ENCODE data around the gene CNTNAP2. TPM values are rescaled to one million over a fixed set of nuclear protein-coding genes. Genes with fewer than 3 reads are reported as not detected.

Gene CNTNAP2
- total and polyA plus RNA-seq, 2 experiments from 2014 or later: not detected

- H3K27me3 ChIP-seq (replicated peaks; ENCODE audit: insufficient read depth): no peaks in the 10 kb centered on the region
- no peak for DNase-seq
- H3K9me3 ChIP-seq (ENCODE audit: low read depth): no peaks in the 10 kb centered on the region
- TF ChIP-seq EZH2 (IDR thresholded peaks at IDR 0.05; ENCODE audit: insufficient read depth, poor library complexity, severe bottlenecking) (no peak), EZH2phosphoT487 (IDR thresholded peaks at IDR 0.05; ENCODE audit: insufficient read depth, low read depth) (no peak)
- H3K9me2 ChIP-seq (ENCODE audit: insufficient read depth): no peaks in the 10 kb centered on the region
- H3K27ac ChIP-seq: no peak overlapping the region
- no peaks in the 10 kb centered on the region for H3K79me2 ChIP-seq (ENCODE audit: insufficient read depth)
- H2AFZ ChIP-seq: no peak overlapping the region
- no peaks in the 10 kb centered on the region for H4K20me1 ChIP-seq (ENCODE audit: insufficient read depth)
- 2 to 8% methylated on average over 2 of the region's 2 CpGs for WGBS, 2 experiments (ENCODE audit: low coverage in 1 of 2, low lambda C conversion rate in 2 of 2, missing lambda C conversion rate in 2 of 2)
- H3K9ac ChIP-seq: no peak overlapping the region
- no peaks in the 10 kb centered on the region for H3F3A ChIP-seq (ENCODE audit: insufficient read depth)
- H3K4me3 ChIP-seq: no peak overlapping the region
- no peaks in the 10 kb centered on the region for H3K36me3 ChIP-seq (ENCODE audit: low read depth)
- H3K4me2 ChIP-seq (ENCODE audit: unreplicated experiment): no peak overlapping the region
- no peaks in the 10 kb centered on the region for H3K4me1 ChIP-seq (ENCODE audit: insufficient read depth)
- in situ Hi-C loops (cut with MboI): no loop called here
Observed at GRCh38 chr7:146544748-146545147, 428.1 kb downstream of the CNTNAP2 start.

- Histone ChIP-seq H3K79me2 (ENCODE audit: insufficient read depth) (no peaks in the 10 kb centered on the region), H3K9me3 (ENCODE audit: low read depth) (peaks cover under 1% of the 10 kb centered on the region), H3K4me3 (no peak overlapping the region), H2AFZ (no peak overlapping the region), H3K27ac (no peak overlapping the region), H3K4me2 (ENCODE audit: unreplicated experiment) (no peak overlapping the region), H4K20me1 (ENCODE audit: insufficient read depth) (no peaks in the 10 kb centered on the region), H3K36me3 (ENCODE audit: low read depth) (no peaks in the 10 kb centered on the region), H3K27me3 (replicated peaks; ENCODE audit: insufficient read depth) (no peaks in the 10 kb centered on the region), H3K9ac (no peak overlapping the region), H3K9me2 (ENCODE audit: insufficient read depth) (no peaks in the 10 kb centered on the region), H3F3A (ENCODE audit: insufficient read depth) (no peaks in the 10 kb centered on the region), H3K4me1 (ENCODE audit: insufficient read depth) (no peaks in the 10 kb centered on the region)
- DNase-seq: no peak
- TF ChIP-seq EZH2phosphoT487 (IDR thresholded peaks at IDR 0.05; ENCODE audit: insufficient read depth, low read depth): no peak
- no peak for TF ChIP-seq EZH2 (IDR thresholded peaks at IDR 0.05; ENCODE audit: insufficient read depth, poor library complexity, severe bottlenecking)
- in situ Hi-C loops (cut with MboI): no loop called here
- WGBS, 2 experiments (ENCODE audit: low coverage in 1 of 2, low lambda C conversion rate in 2 of 2, missing lambda C conversion rate in 2 of 2): 0 to 4% methylated on average over 1 of the region's 1 CpG
Observed at GRCh38 chr7:146548816-146549215, 432.2 kb downstream of the CNTNAP2 start.

- no peak overlapping the region for H2AFZ ChIP-seq
- no peaks in the 10 kb centered on the region for H4K20me1 ChIP-seq (ENCODE audit: insufficient read depth)
- H3K27ac ChIP-seq: no peak overlapping the region
- H3K9me2 ChIP-seq (ENCODE audit: insufficient read depth): no peaks in the 10 kb centered on the region
- TF ChIP-seq EZH2phosphoT487 (IDR thresholded peaks at IDR 0.05; ENCODE audit: insufficient read depth, low read depth): no peak
- no peak for TF ChIP-seq EZH2 (IDR thresholded peaks at IDR 0.05; ENCODE audit: insufficient read depth, poor library complexity, severe bottlenecking)
- in situ Hi-C loops (cut with MboI): no loop called here
- no peaks in the 10 kb centered on the region for H3K27me3 ChIP-seq (replicated peaks; ENCODE audit: insufficient read depth)
- H3K4me1 ChIP-seq (ENCODE audit: insufficient read depth): no peaks in the 10 kb centered on the region
- H3K79me2 ChIP-seq (ENCODE audit: insufficient read depth): no peaks in the 10 kb centered on the region
- no peak overlapping the region for H3K4me3 ChIP-seq
- H3K9ac ChIP-seq: no peak overlapping the region
- H3F3A ChIP-seq (ENCODE audit: insufficient read depth): no peaks in the 10 kb centered on the region
- no peak for DNase-seq
- H3K9me3 ChIP-seq (ENCODE audit: low read depth): peaks cover 5% of the 10 kb centered on the region
- H3K36me3 ChIP-seq (ENCODE audit: low read depth): no peaks in the 10 kb centered on the region
- H3K4me2 ChIP-seq (ENCODE audit: unreplicated experiment): no peak overlapping the region
- WGBS, 2 experiments (ENCODE audit: low coverage in 1 of 2, low lambda C conversion rate in 2 of 2, missing lambda C conversion rate in 2 of 2): 15 to 16% methylated on average over 6 of the region's 6 CpGs
Observed at GRCh38 chr7:146554556-146554955, 438.0 kb downstream of the CNTNAP2 start.

- in situ Hi-C loops (cut with MboI): no loop called here
- no peak overlapping the region for H2AFZ ChIP-seq
- no peak overlapping the region for H3K4me3 ChIP-seq
- no peak overlapping the region for H3K9ac ChIP-seq
- H3K27ac ChIP-seq: no peak overlapping the region
- H3K27me3 ChIP-seq (replicated peaks; ENCODE audit: insufficient read depth): no peaks in the 10 kb centered on the region
- H3F3A ChIP-seq (ENCODE audit: insufficient read depth): no peaks in the 10 kb centered on the region
- H3K4me2 ChIP-seq (ENCODE audit: unreplicated experiment): no peak overlapping the region
- no peaks in the 10 kb centered on the region for H3K9me2 ChIP-seq (ENCODE audit: insufficient read depth)
- no peak for DNase-seq
- H3K36me3 ChIP-seq (ENCODE audit: low read depth): no peaks in the 10 kb centered on the region
- H3K9me3 ChIP-seq (ENCODE audit: low read depth): peaks cover 5% of the 10 kb centered on the region
- TF ChIP-seq EZH2 (IDR thresholded peaks at IDR 0.05; ENCODE audit: insufficient read depth, poor library complexity, severe bottlenecking): no peak
- TF ChIP-seq EZH2phosphoT487 (IDR thresholded peaks at IDR 0.05; ENCODE audit: insufficient read depth, low read depth): no peak
- WGBS, 2 experiments (ENCODE audit: low coverage in 1 of 2, low lambda C conversion rate in 2 of 2, missing lambda C conversion rate in 2 of 2): 17 to 18% methylated on average over 4 of the region's 4 CpGs
- no peaks in the 10 kb centered on the region for H4K20me1 ChIP-seq (ENCODE audit: insufficient read depth)
- H3K79me2 ChIP-seq (ENCODE audit: insufficient read depth): no peaks in the 10 kb centered on the region
- no peaks in the 10 kb centered on the region for H3K4me1 ChIP-seq (ENCODE audit: insufficient read depth)
Observed at GRCh38 chr7:146557971-146558469, 441.4 kb downstream of the CNTNAP2 start.

GRCh38 chr7:146565872-146566271 lies 449.3 kb downstream of the CNTNAP2 start:
- in situ Hi-C loops (cut with MboI): no loop called here
- H3K27me3 ChIP-seq (replicated peaks; ENCODE audit: insufficient read depth): no peaks in the 10 kb centered on the region
- no peak for DNase-seq
- no peak overlapping the region for H3K9ac ChIP-seq
- WGBS, 2 experiments (ENCODE audit: low coverage in 1 of 2, low lambda C conversion rate in 2 of 2, missing lambda C conversion rate in 2 of 2): 31 to 41% methylated on average over 3 of the region's 3 CpGs
- no peak overlapping the region for H2AFZ ChIP-seq
- TF ChIP-seq EZH2 (IDR thresholded peaks at IDR 0.05; ENCODE audit: insufficient read depth, poor library complexity, severe bottlenecking): no peak
- H4K20me1 ChIP-seq (ENCODE audit: insufficient read depth): no peaks in the 10 kb centered on the region
- no peak overlapping the region for H3K4me3 ChIP-seq
- no peaks in the 10 kb centered on the region for H3K9me3 ChIP-seq (ENCODE audit: low read depth)
- no peaks in the 10 kb centered on the region for H3F3A ChIP-seq (ENCODE audit: insufficient read depth)
- H3K36me3 ChIP-seq (ENCODE audit: low read depth): no peaks in the 10 kb centered on the region
- H3K4me2 ChIP-seq (ENCODE audit: unreplicated experiment): no peak overlapping the region
- H3K27ac ChIP-seq: no peak overlapping the region
- H3K9me2 ChIP-seq (ENCODE audit: insufficient read depth): no peaks in the 10 kb centered on the region
- no peaks in the 10 kb centered on the region for H3K79me2 ChIP-seq (ENCODE audit: insufficient read depth)
- no peaks in the 10 kb centered on the region for H3K4me1 ChIP-seq (ENCODE audit: insufficient read depth)

Measured in GM23248 (cell line).